OCI-LY1 (cell line): ENCODE results near the gene TMEM260.

Source experiments
- CTCF ChIP-seq: fragments of 200-600 bp; sonication (generic), shearing (Covaris generic); IDR thresholded peaks from 2 replicates; pipeline ENCODE4 v1.5.1; 2017; ENCODE audit warnings: mild to moderate bottlenecking, antibody characterized with exemption, low read length, moderate library complexity, mixed read lengths
- EZH2 ChIP-seq: fragments of 200-600 bp; sonication (generic), shearing (Covaris generic); IDR thresholded peaks from 2 replicates; pipeline ENCODE4 v1.8.0; 2017; ENCODE audit warnings: borderline replicate concordance, mixed run types, mild to moderate bottlenecking, antibody characterized with exemption, low read length, moderate library complexity, mixed read lengths

- TF ChIP-seq EZH2: no peak
- TF ChIP-seq CTCF: no peak
Measured at GRCh38 chr14:56562883-56563282, 16.7 kb upstream of the TMEM260 start.
